ENCODE results near the gene TMEM212. TPM values are rescaled to one million over a fixed set of nuclear protein-coding genes. Genes with fewer than 3 reads are reported as not detected.

TMEM212 gene
- total and polyA plus RNA-seq, 2 of the 13 experiments (the other 11 are each of a cell fraction or from before 2014, with no cell fraction given), result not detected

GRCh38 chr3:171809611-171809860 is 33.6 kb upstream of the TMEM212 start (continued):
- TF ChIP-seq, protein P1, sequence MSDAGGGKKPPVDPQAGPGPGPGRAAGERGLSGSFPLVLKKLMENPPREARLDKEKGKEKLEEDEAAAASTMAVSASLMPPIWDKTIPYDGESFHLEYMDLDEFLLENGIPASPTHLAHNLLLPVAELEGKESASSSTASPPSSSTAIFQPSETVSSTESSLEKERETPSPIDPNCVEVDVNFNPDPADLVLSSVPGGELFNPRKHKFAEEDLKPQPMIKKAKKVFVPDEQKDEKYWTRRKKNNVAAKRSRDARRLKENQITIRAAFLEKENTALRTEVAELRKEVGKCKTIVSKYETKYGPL (CRISPR knock-in tag; IDR thresholded peaks at IDR 0.05), result no peak
- TF ChIP-seq, protein P2, sequence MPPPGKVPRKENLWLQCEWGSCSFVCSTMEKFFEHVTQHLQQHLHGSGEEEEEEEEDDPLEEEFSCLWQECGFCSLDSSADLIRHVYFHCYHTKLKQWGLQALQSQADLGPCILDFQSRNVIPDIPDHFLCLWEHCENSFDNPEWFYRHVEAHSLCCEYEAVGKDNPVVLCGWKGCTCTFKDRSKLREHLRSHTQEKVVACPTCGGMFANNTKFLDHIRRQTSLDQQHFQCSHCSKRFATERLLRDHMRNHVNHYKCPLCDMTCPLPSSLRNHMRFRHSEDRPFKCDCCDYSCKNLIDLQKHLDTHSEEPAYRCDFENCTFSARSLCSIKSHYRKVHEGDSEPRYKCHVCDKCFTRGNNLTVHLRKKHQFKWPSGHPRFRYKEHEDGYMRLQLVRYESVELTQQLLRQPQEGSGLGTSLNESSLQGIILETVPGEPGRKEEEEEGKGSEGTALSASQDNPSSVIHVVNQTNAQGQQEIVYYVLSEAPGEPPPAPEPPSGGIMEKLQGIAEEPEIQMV (CRISPR knock-in tag; IDR thresholded peaks at IDR 0.05; ENCODE audit: low read depth), result 0 out of 2 replicates have a peak, but pooled peaks have one; percentile 80
- TF ChIP-seq GTF2F1 (IDR thresholded peaks at IDR 0.05; ENCODE audit: low read length) (no peak), SOX6 (IDR thresholded peaks at IDR 0.05) (no peak), SOX6 (CRISPR knock-in tag; IDR thresholded peaks at IDR 0.05) (peak; percentile 74; the same call in 1 of the 2 replicates), REXO4 (CRISPR knock-in tag; IDR thresholded peaks at IDR 0.05; ENCODE audit: borderline replicate concordance) (0 out of 2 replicates have a peak, but pooled peaks have one; percentile 49), HDAC2 (CRISPR knock-in tag; IDR thresholded peaks at IDR 0.05) (peak; percentile 67; the same call in 1 of the 2 replicates), DNMT3B (CRISPR knock-in tag; conservative IDR thresholded peaks at IDR 0.05) (no peak), TFAP4 (IDR thresholded peaks at IDR 0.05; ENCODE audit: borderline replicate concordance, low read depth) (no peak), PAWR (CRISPR knock-in tag; IDR thresholded peaks at IDR 0.05; ENCODE audit: borderline replicate concordance) (no peak), EP300 (IDR thresholded peaks at IDR 0.05; ENCODE audit: low read depth in 2 of 2, low read length in 2 of 2) (peak in 1 of 2 experiments; percentile 66; a peak in 1 of 4 replicates), EP300 (CRISPR knock-in tag; IDR thresholded peaks at IDR 0.05; ENCODE audit: borderline replicate concordance) (no peak), NONO (IDR thresholded peaks at IDR 0.05) (no peak), NONO (CRISPR knock-in tag; conservative IDR thresholded peaks at IDR 0.05) (no peak), PHB2 (IDR thresholded peaks at IDR 0.05; ENCODE audit: partially characterized antibody) (no peak), NFATC3 (CRISPR knock-in tag; IDR thresholded peaks at IDR 0.05) (no peak), REPIN1 (CRISPR knock-in tag; IDR thresholded peaks at IDR 0.05; ENCODE audit: borderline replicate concordance, low read depth) (peak; percentile 63; the same call in 1 of the 2 replicates), CEBPG (CRISPR knock-in tag; IDR thresholded peaks at IDR 0.05) (no peak), HNRNPL (IDR thresholded peaks at IDR 0.05; ENCODE audit: low read depth, low read length) (no peak), CHD2 (IDR thresholded peaks at IDR 0.05; ENCODE audit: low read depth, low read length) (no peak)
- TF ChIP-seq, protein P3, sequence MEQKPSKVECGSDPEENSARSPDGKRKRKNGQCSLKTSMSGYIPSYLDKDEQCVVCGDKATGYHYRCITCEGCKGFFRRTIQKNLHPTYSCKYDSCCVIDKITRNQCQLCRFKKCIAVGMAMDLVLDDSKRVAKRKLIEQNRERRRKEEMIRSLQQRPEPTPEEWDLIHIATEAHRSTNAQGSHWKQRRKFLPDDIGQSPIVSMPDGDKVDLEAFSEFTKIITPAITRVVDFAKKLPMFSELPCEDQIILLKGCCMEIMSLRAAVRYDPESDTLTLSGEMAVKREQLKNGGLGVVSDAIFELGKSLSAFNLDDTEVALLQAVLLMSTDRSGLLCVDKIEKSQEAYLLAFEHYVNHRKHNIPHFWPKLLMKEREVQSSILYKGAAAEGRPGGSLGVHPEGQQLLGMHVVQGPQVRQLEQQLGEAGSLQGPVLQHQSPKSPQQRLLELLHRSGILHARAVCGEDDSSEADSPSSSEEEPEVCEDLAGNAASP (CRISPR knock-in tag; IDR thresholded peaks at IDR 0.05; ENCODE audit: borderline replicate concordance), result 0 out of 2 replicates have a peak, but pooled peaks have one; percentile 68
- TF ChIP-seq, protein P4, sequence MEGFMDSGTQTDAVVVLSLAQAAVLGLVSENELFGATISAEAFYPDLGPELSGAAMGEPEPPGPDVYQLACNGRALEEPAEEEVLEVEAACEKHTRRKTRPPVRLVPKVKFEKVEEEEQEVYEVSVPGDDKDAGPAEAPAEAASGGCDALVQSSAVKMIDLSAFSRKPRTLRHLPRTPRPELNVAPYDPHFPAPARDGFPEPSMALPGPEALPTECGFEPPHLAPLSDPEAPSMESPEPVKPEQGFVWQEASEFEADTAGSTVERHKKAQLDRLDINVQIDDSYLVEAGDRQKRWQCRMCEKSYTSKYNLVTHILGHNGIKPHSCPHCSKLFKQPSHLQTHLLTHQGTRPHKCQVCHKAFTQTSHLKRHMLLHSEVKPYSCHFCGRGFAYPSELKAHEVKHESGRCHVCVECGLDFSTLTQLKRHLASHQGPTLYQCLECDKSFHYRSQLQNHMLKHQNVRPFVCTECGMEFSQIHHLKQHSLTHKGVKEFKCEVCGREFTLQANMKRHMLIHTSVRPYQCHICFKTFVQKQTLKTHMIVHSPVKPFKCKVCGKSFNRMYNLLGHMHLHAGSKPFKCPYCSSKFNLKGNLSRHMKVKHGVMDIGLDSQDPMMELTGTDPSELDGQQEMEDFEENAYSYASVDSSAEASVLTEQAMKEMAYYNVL (CRISPR knock-in tag; IDR thresholded peaks at IDR 0.05; ENCODE audit: borderline replicate concordance), result no peak; the same call in 1 of the 2 replicates
- TF ChIP-seq, protein P5, sequence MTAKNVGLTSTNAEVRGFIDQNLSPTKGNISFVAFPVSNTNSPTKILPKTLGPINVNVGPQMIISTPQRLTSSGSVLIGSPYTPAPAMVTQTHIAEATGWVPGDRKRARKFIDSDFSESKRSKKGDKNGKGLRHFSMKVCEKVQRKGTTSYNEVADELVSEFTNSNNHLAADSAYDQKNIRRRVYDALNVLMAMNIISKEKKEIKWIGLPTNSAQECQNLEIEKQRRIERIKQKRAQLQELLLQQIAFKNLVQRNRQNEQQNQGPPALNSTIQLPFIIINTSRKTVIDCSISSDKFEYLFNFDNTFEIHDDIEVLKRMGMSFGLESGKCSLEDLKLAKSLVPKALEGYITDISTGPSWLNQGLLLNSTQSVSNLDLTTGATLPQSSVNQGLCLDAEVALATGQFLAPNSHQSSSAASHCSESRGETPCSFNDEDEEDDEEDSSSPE (CRISPR knock-in tag; IDR thresholded peaks at IDR 0.05), result no peak; the same call in 1 of the 2 replicates
- TF ChIP-seq, protein P6, sequence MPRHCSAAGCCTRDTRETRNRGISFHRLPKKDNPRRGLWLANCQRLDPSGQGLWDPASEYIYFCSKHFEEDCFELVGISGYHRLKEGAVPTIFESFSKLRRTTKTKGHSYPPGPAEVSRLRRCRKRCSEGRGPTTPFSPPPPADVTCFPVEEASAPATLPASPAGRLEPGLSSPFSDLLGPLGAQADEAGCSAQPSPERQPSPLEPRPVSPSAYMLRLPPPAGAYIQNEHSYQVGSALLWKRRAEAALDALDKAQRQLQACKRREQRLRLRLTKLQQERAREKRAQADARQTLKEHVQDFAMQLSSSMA (CRISPR knock-in tag; IDR thresholded peaks at IDR 0.05), result no peak

Data from HepG2 (cell line).